ENCODE data around the gene C17orf100. TPM values are rescaled to one million over a fixed set of nuclear protein-coding genes. Genes with fewer than 3 reads are reported as not detected.

C17orf100 gene
- total RNA-seq, 1 experiment from 2014 or later = 3.1 TPM

DNA sequence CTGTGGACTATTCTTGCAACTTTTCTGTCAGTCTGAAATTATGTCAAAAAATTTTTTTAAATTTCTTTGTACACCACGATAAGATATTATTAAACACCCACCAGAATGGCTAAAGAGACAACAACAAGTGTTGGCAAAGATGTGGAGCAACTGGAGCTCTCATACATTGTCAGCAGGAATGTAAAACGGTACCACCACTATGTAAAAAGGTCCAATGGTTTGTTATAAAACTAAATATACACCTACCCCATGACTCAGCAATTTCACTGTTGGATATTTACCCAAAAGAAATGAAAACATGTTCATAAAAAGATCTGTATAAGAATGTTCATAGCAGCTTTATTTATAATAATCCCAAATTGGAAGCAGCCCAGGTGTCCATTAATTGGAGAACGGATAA, 18.3 kb upstream of the C17orf100 start:
- H3K27ac Mint-ChIP-seq (ENCODE audit: unreplicated experiment) = no peak overlapping the region
- no peaks in the 10 kb centered on the region for H3K27me3 Mint-ChIP-seq (ENCODE audit: unreplicated experiment)
- BruUV-seq (replicated peaks) = no TSS peak
- DNase-seq = no peak
- CTCF ChIA-PET = no interaction called here
- TF ChIP-seq, protein P1, sequence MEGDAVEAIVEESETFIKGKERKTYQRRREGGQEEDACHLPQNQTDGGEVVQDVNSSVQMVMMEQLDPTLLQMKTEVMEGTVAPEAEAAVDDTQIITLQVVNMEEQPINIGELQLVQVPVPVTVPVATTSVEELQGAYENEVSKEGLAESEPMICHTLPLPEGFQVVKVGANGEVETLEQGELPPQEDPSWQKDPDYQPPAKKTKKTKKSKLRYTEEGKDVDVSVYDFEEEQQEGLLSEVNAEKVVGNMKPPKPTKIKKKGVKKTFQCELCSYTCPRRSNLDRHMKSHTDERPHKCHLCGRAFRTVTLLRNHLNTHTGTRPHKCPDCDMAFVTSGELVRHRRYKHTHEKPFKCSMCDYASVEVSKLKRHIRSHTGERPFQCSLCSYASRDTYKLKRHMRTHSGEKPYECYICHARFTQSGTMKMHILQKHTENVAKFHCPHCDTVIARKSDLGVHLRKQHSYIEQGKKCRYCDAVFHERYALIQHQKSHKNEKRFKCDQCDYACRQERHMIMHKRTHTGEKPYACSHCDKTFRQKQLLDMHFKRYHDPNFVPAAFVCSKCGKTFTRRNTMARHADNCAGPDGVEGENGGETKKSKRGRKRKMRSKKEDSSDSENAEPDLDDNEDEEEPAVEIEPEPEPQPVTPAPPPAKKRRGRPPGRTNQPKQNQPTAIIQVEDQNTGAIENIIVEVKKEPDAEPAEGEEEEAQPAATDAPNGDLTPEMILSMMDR (IDR thresholded peaks at IDR 0.05; ENCODE audit: unreplicated experiment) = no peak
- no peaks in the 10 kb centered on the region for H3K9me3 Mint-ChIP-seq (ENCODE audit: low read depth, unreplicated experiment)
- H3K4me1 Mint-ChIP-seq (ENCODE audit: low read depth, unreplicated experiment) = peaks cover 17% of the 10 kb centered on the region
- intact Hi-C loops (cut with micrococcal nuclease; ENCODE audit: unreplicated experiment) = no loop called here
- peaks cover 29% of the 10 kb centered on the region for H3K36me3 Mint-ChIP-seq (ENCODE audit: insufficient read depth, unreplicated experiment)
- no peak overlapping the region for H3K4me3 Mint-ChIP-seq (ENCODE audit: low read depth, unreplicated experiment)

DNA sequence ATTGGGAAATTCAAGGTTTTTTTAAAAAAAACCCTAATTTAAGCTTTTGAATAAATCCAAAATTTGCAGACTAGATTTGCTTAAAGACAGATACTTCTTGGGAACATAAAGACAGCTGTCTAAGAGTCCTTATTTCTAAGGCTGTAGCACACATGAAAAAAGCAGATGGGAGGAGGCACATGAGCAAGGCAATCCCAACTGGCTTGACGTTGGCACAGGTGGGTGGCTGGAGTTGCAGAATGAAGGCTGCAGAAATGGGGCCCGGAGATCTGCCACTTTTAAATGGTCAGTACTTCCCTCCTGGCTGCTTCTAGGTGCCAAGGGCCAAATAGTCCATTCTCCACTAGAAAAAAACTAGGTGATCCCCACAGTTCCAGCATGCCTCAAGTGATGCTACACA, 15.5 kb upstream of the C17orf100 start:
- BruUV-seq (replicated peaks) = no TSS peak
- CTCF ChIA-PET = no interaction called here
- no peak overlapping the region for H3K27ac Mint-ChIP-seq (ENCODE audit: unreplicated experiment)
- intact Hi-C loops (cut with micrococcal nuclease; ENCODE audit: unreplicated experiment) = no loop called here
- H3K4me3 Mint-ChIP-seq (ENCODE audit: low read depth, unreplicated experiment) = no peak overlapping the region
- peaks cover 45% of the 10 kb centered on the region for H3K36me3 Mint-ChIP-seq (ENCODE audit: insufficient read depth, unreplicated experiment)
- peaks cover 20% of the 10 kb centered on the region for H3K4me1 Mint-ChIP-seq (ENCODE audit: low read depth, unreplicated experiment)
- no peaks in the 10 kb centered on the region for H3K27me3 Mint-ChIP-seq (ENCODE audit: unreplicated experiment)
- TF ChIP-seq, protein P1 (IDR thresholded peaks at IDR 0.05; ENCODE audit: unreplicated experiment) = no peak
- no peaks in the 10 kb centered on the region for H3K9me3 Mint-ChIP-seq (ENCODE audit: low read depth, unreplicated experiment)
- DNase-seq = no peak

DNA sequence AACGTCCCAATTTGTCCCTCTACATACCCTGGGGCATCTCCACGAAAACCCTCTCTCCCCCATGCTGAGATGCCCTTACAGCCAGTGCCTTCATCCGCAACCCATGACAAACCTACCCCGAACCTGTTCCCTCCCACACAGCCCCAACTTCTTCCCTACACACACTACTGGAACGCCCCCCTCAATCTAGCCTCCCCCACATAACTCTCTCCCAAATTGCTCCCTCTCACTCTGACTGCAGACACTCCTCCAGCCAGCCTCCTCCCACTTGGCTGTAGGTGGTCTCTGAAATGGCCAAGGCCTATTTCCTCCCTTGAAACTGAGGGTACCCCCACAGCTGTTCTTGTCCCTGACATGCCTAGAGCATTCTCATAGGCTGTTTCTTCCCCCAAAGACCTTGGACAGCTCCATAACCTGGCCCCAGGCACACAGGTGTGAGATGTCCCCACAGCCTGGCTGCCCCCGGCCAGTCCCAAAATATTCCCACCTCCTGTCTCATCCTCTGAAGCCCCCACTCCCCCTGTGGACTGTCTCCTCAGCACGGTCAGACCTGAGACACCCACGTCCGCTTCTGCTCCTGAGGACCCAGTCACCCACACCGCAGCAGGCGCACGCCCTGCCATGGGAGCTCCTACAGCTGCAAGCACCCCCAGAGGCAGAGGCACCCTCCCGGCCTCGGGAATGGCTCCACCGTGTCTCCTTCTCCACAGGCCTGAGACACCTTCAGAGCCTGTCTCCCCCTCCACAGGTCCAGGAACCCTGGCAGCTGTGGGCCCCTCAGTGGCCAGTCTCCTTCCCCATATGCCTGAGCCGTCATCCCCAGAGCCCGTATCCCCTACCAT, 14.7 kb upstream of the C17orf100 start:
- Mint-ChIP-seq H3K4me1 (ENCODE audit: low read depth, unreplicated experiment) (peaks cover 14% of the 10 kb centered on the region), H3K36me3 (ENCODE audit: insufficient read depth, unreplicated experiment) (peaks cover 52% of the 10 kb centered on the region), H3K4me3 (ENCODE audit: low read depth, unreplicated experiment) (no peak overlapping the region), H3K27me3 (ENCODE audit: unreplicated experiment) (no peaks in the 10 kb centered on the region), H3K27ac (ENCODE audit: unreplicated experiment) (peak overlapping the region; percentile 27), H3K9me3 (ENCODE audit: low read depth, unreplicated experiment) (no peaks in the 10 kb centered on the region)
- DNase-seq = no peak
- intact Hi-C loops (cut with micrococcal nuclease; ENCODE audit: unreplicated experiment) = no loop called here
- TF ChIP-seq, protein P1 (IDR thresholded peaks at IDR 0.05; ENCODE audit: unreplicated experiment) = no peak
- BruUV-seq (replicated peaks) = no TSS peak
- CTCF ChIA-PET = no interaction called here

DNA sequence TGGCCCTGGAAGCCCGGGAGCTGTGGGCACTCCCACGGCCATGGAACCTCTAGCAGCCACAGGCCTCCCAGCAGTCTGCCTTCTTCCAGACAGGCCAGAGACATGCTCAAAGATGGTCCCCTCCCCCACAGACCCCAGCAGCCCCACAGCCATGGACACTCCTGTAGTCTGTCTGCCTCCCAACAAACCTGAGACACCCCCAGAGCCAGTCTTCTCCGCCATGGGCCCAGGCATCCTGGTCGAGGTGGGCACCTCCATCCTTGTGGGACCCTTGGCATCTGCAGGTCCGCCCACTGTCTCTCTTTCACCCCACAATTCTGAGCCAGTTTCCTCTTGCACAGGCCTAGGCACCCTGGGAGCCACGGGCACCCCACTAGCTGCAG, 14.1 kb upstream of the C17orf100 start:
- Mint-ChIP-seq H3K9me3 (ENCODE audit: low read depth, unreplicated experiment) (no peaks in the 10 kb centered on the region), H3K36me3 (ENCODE audit: insufficient read depth, unreplicated experiment) (peaks cover 50% of the 10 kb centered on the region), H3K27me3 (ENCODE audit: unreplicated experiment) (no peaks in the 10 kb centered on the region), H3K27ac (ENCODE audit: unreplicated experiment) (peak overlapping the region; percentile 27), H3K4me3 (ENCODE audit: low read depth, unreplicated experiment) (no peak overlapping the region), H3K4me1 (ENCODE audit: low read depth, unreplicated experiment) (peaks cover 14% of the 10 kb centered on the region)
- no TSS peak for BruUV-seq (replicated peaks)
- TF ChIP-seq, protein P1 (IDR thresholded peaks at IDR 0.05; ENCODE audit: unreplicated experiment) = no peak
- intact Hi-C loops (cut with micrococcal nuclease; ENCODE audit: unreplicated experiment) = no loop called here
- CTCF ChIA-PET = no interaction called here
- no peak for DNase-seq
